Measurements from ENCODE around the gene ATN1.

The ATN1 gene

GRCh38 chr12:6944381-6945186 is 16.8 kb downstream of the ATN1 start:
- H3K9me3 ChIP-seq: no peaks in the 10 kb centered on the region
- H3K4me3 ChIP-seq (ENCODE audit: low read depth in 1 of 2, low read length in 1 of 2): peak overlapping the region; percentile 56 to 68
- H3K27ac ChIP-seq: peak overlapping the region; percentile 93
- no peaks in the 10 kb centered on the region for H3K27me3 ChIP-seq
- TF ChIP-seq CTCF (IDR thresholded peaks at IDR 0.05): peak; percentile 97
- no peaks in the 10 kb centered on the region for H3K36me3 ChIP-seq
- H3K4me1 ChIP-seq (ENCODE audit: control insufficient read depth in 1 of 2, insufficient read depth in 1 of 2, low read depth in 1 of 2, low read length in 1 of 2): peaks cover 63 to 67% of the 10 kb centered on the region in 2 experiments

- Histone ChIP-seq H3K27me3 (no peaks in the 10 kb centered on the region), H3K36me3 (no peaks in the 10 kb centered on the region), H3K9me3 (no peaks in the 10 kb centered on the region), H3K4me1 (ENCODE audit: control insufficient read depth in 1 of 2, insufficient read depth in 1 of 2, low read depth in 1 of 2, low read length in 1 of 2) (peaks cover 72 to 75% of the 10 kb centered on the region in 2 experiments), H3K27ac (peak overlapping the region; percentile 93), H3K4me3 (ENCODE audit: low read depth in 1 of 2, low read length in 1 of 2) (peak overlapping the region; percentile 68 to 69)
- no peak for TF ChIP-seq CTCF (IDR thresholded peaks at IDR 0.05)
Observed at GRCh38 chr12:6945613-6946012, 17.9 kb downstream of the ATN1 start.

GRCh38 chr12:6946033-6946919 is 18.5 kb downstream of the ATN1 start:
- Histone ChIP-seq H3K9me3 (no peaks in the 10 kb centered on the region), H3K4me1 (ENCODE audit: control insufficient read depth in 1 of 2, insufficient read depth in 1 of 2, low read depth in 1 of 2, low read length in 1 of 2) (peaks cover 78 to 81% of the 10 kb centered on the region in 2 experiments), H3K4me3 (ENCODE audit: low read depth in 1 of 2, low read length in 1 of 2) (peak overlapping the region; percentile 68 to 69), H3K27me3 (no peaks in the 10 kb centered on the region), H3K36me3 (no peaks in the 10 kb centered on the region), H3K27ac (peak overlapping the region; percentile 93)
- TF ChIP-seq CTCF (IDR thresholded peaks at IDR 0.05): peak; percentile 62

- peaks cover 78 to 81% of the 10 kb centered on the region in 2 experiments for H3K4me1 ChIP-seq (ENCODE audit: control insufficient read depth in 1 of 2, insufficient read depth in 1 of 2, low read depth in 1 of 2, low read length in 1 of 2)
- no peak for TF ChIP-seq CTCF (IDR thresholded peaks at IDR 0.05)
- H3K4me3 ChIP-seq (ENCODE audit: low read depth in 1 of 2, low read length in 1 of 2): peak overlapping the region; percentile 68 to 69
- no peaks in the 10 kb centered on the region for H3K9me3 ChIP-seq
- peaks cover 3% of the 10 kb centered on the region for H3K36me3 ChIP-seq
- H3K27me3 ChIP-seq: no peaks in the 10 kb centered on the region
- H3K27ac ChIP-seq: peak overlapping the region; percentile 93
Observed at GRCh38 chr12:6946920-6947374, 19.2 kb downstream of the ATN1 start.

- Histone ChIP-seq H3K4me3 (ENCODE audit: low read depth in 1 of 2, low read length in 1 of 2) (peak overlapping the region in 1 of 2 experiments; percentile 69), H3K27ac (peak overlapping the region; percentile 93), H3K27me3 (no peaks in the 10 kb centered on the region), H3K36me3 (peaks cover 10% of the 10 kb centered on the region), H3K9me3 (no peaks in the 10 kb centered on the region), H3K4me1 (ENCODE audit: control insufficient read depth in 1 of 2, insufficient read depth in 1 of 2, low read depth in 1 of 2, low read length in 1 of 2) (peaks cover 78 to 83% of the 10 kb centered on the region in 2 experiments)
- no peak for TF ChIP-seq CTCF (IDR thresholded peaks at IDR 0.05)
Observed at GRCh38 chr12:6947615-6948014, 19.9 kb downstream of the ATN1 start.
